A549 (cell line): Measurements from ENCODE around the gene ITSN1. TPM values are rescaled to one million over a fixed set of nuclear protein-coding genes. Genes with fewer than 3 reads are reported as not detected.
"Not testable (repeated sequence)": the region's sequence is repeated elsewhere in the genome, so short reads cannot be mapped to it uniquely, and the experiment has no call there.

Source experiments
- ATAC-seq, 2 experiments: fragments of 200-7000 bp in 1 of 2; fragments of >200 bp in 1 of 2; cut with Nextera tagmentation in 1 of 2; cut with Tn5 transposase in 1 of 2; 3 replicates each; pipeline versions ENCODE4 v1.8.0 to v1.9.1; 2018 to 2020; ENCODE audit warnings: mild to moderate bottlenecking in 1 of 2, moderate library complexity in 1 of 2
- CTCF ChIA-PET: fragments of 300-600 bp; sonication (Branson Sonifier 250); formaldehyde crosslinking; extraction: SDS; loops from one replicate; lab custom pipeline; 2021; ENCODE audit warnings: antibody characterized with exemption, inconsistent platforms; lab: Yijun Ruan, JAX
- POLR2A ChIA-PET: fragments of 350-600 bp; formaldehyde crosslinking; extraction: SDS; loops from one replicate; lab custom pipeline; 2021; ENCODE audit warnings: antibody characterized with exemption, inconsistent platforms; lab: Yijun Ruan, JAX
- DNase-seq, 2 experiments: peaks; one replicate each; pipeline versions ENCODE4 v3.0.0 to v3.0.0-alpha.2; 2011 to 2016; ENCODE audit warnings: low read depth in 1 of 2, low spot score in 1 of 2
- FAIRE-seq: peaks from 2 replicates; lab custom pipeline; 2011; peaks lifted over from hg19 to GRCh38; lab: Jason Lieb, UNC
- H3K27ac ChIP-seq, 2 experiments: fragments of >200 bp; sonication (Bioruptor Twin); formaldehyde crosslinking; 3 replicates each; pipeline ENCODE4 v1.5.1; 2016 to 2017
- H3K4me1 ChIP-seq: fragments of >200 bp; sonication (Bioruptor Twin); formaldehyde crosslinking; 3 replicates; pipeline ENCODE4 v1.6.1; 2016
- H3K4me2 ChIP-seq: fragments of >200 bp; sonication (Bioruptor Twin); formaldehyde crosslinking; 3 replicates; pipeline ENCODE4 v1.6.1; 2016
- H3K4me3 ChIP-seq: fragments of >200 bp; sonication (Bioruptor Twin); formaldehyde crosslinking; 3 replicates; pipeline ENCODE4 v1.5.1; 2016
- H3K9me3 ChIP-seq: fragments of >200 bp; sonication (Bioruptor Twin); formaldehyde crosslinking; 3 replicates; pipeline ENCODE4 v1.6.1; 2016
- BHLHE40 ChIP-seq: IDR thresholded peaks from 2 replicates; pipeline ENCODE4 v1.6.1; 2012; ENCODE audit warnings: low read depth, low read length, inconsistent platforms
- CHD2 ChIP-seq: fragments of 150-350 bp; IDR thresholded peaks from 2 replicates; pipeline ENCODE4 v1.6.1; 2014; ENCODE audit warnings: low read length; ENCODE audit not compliant: partially characterized antibody
- CTCF ChIP-seq: fragments of >200 bp; sonication (Bioruptor Twin); formaldehyde crosslinking; IDR thresholded peaks from 3 replicates; pipeline ENCODE4 v1.5.1; 2016
- FOXS1 ChIP-seq: fragments of 250-450 bp; sonication (Bioruptor Pico); IDR thresholded peaks from 2 replicates; pipeline ENCODE4 v1.5.0; 2020; ENCODE audit warnings: mild to moderate bottlenecking, moderate library complexity
- GATA3 ChIP-seq: IDR thresholded peaks from 2 replicates; pipeline ENCODE4 v1.6.1; 2012; ENCODE audit warnings: borderline replicate concordance
- HES2 ChIP-seq: fragments of >200 bp; sonication (Bioruptor Twin); formaldehyde crosslinking; IDR thresholded peaks from 2 replicates; pipeline ENCODE4 v1.6.1; 2016
- KDM5A ChIP-seq: fragments of 200-600 bp; sonication (generic); IDR thresholded peaks from 2 replicates; pipeline ENCODE4 v1.6.1; 2016; ENCODE audit warnings: antibody characterized with exemption, mild to moderate bottlenecking
- MAFK ChIP-seq: fragments of 450-650 bp; IDR thresholded peaks from 2 replicates; pipeline ENCODE4 v1.6.1; 2014; ENCODE audit not compliant: partially characterized antibody
- NR3C1 ChIP-seq: fragments of >200 bp; sonication (Bioruptor Twin); formaldehyde crosslinking; IDR thresholded peaks from 3 replicates; pipeline ENCODE4 v1.6.1; 2017
- PBX3 ChIP-seq: IDR thresholded peaks from 2 replicates; pipeline ENCODE4 v1.6.1; 2012
- POLR2AphosphoS2 ChIP-seq: conservative IDR thresholded peaks from 2 replicates; pipeline ENCODE4 v1.6.1; 2012; ENCODE audit warnings: low read length, improper control_type of control experiment, inconsistent platforms
- SREBF2 ChIP-seq: fragments of 450-650 bp; IDR thresholded peaks from 2 replicates; pipeline ENCODE4 v1.6.1; 2014; ENCODE audit warnings: mild to moderate bottlenecking, moderate library complexity
- TFCP2L1 ChIP-seq: fragments of 250-450 bp; sonication (Bioruptor Pico); IDR thresholded peaks from 2 replicates; pipeline ENCODE4 v1.5.0; 2021; ENCODE audit warnings: mild to moderate bottlenecking
- USF2 ChIP-seq: fragments of 450-650 bp; IDR thresholded peaks from 2 replicates; pipeline ENCODE4 v1.6.1; 2014; ENCODE audit warnings: antibody characterized with exemption
- ZC3H11A ChIP-seq: fragments of 450-650 bp; IDR thresholded peaks from 2 replicates; pipeline ENCODE4 v1.6.1; 2014; ENCODE audit warnings: antibody characterized with exemption, mild to moderate bottlenecking
- ZSCAN20 ChIP-seq: fragments of 250-450 bp; sonication (Bioruptor Pico); IDR thresholded peaks from 2 replicates; pipeline ENCODE4 v1.8.0; 2022; ENCODE audit warnings: mild to moderate bottlenecking, moderate library complexity
- WGBS: methylation state at CpG from one replicate; pipeline ENCODE4 v1.1.6; 2017; ENCODE audit errors: missing lambda C conversion rate; 5-methylcytosine and 5-hydroxymethylcytosine counted together
- polyA plus RNA-seq, 4 experiments: library from polyadenylated mRNA; depleted of rRNA in 3 of 4; stranded (reverse); fragments of >200 nt; fragmentation: RNase III in 1 of 4; extraction: RNeasy Plus Mini Kit Qiagen cat#74134 plus additional on column Dnase treatment in 1 of 4; gene quantifications; 2 replicates in 3 of 4; 3 replicates in 1 of 4; pipeline ENCODE4 v1.2.3, GENCODE V29; 2011 to 2017
- TF ChIP-seq, protein P1 (sequence below): IDR thresholded peaks from 2 replicates; pipeline ENCODE4 v1.6.1; 2012
- TF ChIP-seq, protein P2 (sequence below): fragments of >200 bp; sonication (Bioruptor Twin); formaldehyde crosslinking; IDR thresholded peaks from 3 replicates; pipeline ENCODE4 v1.6.1; 2016

ITSN1 gene
- polyA plus RNA-seq, 2 of the 4 experiments (the other 2 are of a cell fraction): 15.2 to 23.7 TPM

DNA sequence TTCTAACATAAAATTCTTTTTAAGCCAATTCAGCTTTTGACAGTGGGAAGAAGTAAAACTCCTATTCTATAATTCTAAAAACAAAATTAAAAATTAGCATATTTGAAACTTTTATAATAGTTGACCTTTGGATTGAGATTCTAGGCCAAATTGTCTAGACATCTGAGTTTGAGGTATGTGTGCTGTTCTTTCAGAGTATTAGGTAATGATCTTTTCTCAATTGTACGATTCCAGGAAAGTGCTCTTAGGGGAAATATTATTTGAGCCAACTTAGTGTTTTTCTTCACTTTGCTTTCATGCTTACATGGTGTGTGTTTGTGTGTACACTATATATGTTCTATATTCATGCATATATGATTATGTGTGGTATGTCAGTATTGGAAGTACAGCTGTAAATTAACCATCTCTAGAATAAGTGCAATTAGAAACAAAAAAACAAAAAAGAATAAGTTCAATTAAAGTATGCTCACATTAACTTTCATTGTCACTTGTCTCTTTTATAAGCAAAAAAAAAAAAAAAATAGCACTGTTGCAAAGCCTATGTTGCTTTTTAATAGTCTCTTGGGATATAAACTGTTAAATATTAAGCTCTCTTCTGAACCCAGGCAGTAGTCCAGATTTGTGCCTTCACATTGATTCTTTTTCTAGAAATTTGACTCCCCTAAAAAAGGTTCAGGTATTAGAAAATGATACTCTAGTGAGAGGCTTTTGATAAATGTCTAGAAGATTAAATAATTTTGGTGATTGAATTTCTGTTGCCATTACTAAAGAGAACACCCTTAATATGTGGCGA, 141.1 kb downstream of the ITSN1 start:
- no peak overlapping the region; the same call in 2 of the 3 replicates for H3K4me2 ChIP-seq
- TF ChIP-seq, protein P1, sequence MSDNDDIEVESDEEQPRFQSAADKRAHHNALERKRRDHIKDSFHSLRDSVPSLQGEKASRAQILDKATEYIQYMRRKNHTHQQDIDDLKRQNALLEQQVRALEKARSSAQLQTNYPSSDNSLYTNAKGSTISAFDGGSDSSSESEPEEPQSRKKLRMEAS: no peak
- TF ChIP-seq ZC3H11A: no peak
- no peak for TF ChIP-seq TFCP2L1 (CRISPR knock-in tag)
- TF ChIP-seq SREBF2: no peak
- TF ChIP-seq KDM5A: no peak
- TF ChIP-seq, protein P2, sequence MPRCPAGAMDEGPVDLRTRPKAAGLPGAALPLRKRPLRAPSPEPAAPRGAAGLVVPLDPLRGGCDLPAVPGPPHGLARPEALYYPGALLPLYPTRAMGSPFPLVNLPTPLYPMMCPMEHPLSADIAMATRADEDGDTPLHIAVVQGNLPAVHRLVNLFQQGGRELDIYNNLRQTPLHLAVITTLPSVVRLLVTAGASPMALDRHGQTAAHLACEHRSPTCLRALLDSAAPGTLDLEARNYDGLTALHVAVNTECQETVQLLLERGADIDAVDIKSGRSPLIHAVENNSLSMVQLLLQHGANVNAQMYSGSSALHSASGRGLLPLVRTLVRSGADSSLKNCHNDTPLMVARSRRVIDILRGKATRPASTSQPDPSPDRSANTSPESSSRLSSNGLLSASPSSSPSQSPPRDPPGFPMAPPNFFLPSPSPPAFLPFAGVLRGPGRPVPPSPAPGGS: no peak
- no peak for TF ChIP-seq CHD2
- TF ChIP-seq POLR2AphosphoS2: no peak
- no peak for TF ChIP-seq ZSCAN20 (CRISPR knock-in tag)
- TF ChIP-seq USF2: no peak
- TF ChIP-seq MAFK: no peak
- no peak for TF ChIP-seq HES2
- ATAC-seq (no peak), FAIRE-seq (no peak), DNase-seq (no peak)
- CTCF ChIA-PET: no interaction called here
- POLR2A ChIA-PET: no interaction called here
- no peak overlapping the region for H3K27ac ChIP-seq
- no peaks in the 10 kb centered on the region for H3K9me3 ChIP-seq
- WGBS: 93% methylated on average over 2 of the region's 2 CpGs
- H3K4me3 ChIP-seq: no peak overlapping the region
- peaks cover 9% of the 10 kb centered on the region; the same call in 1 of the 3 replicates for H3K4me1 ChIP-seq

- peaks cover 9% of the 10 kb centered on the region; the same call in 1 of the 3 replicates for H3K4me1 ChIP-seq
- no peak for DNase-seq
- no peak for FAIRE-seq
- H3K4me3 ChIP-seq: no peak overlapping the region
- H3K9me3 ChIP-seq: no peaks in the 10 kb centered on the region
- ChIA-PET CTCF (no interaction called here), POLR2A (no interaction called here)
- no peak overlapping the region for H3K4me2 ChIP-seq
- TF ChIP-seq CHD2 (no peak), FOXS1 (no peak), PBX3 (no peak), NR3C1 (no peak), MAFK (no peak), BHLHE40 (no peak), HES2 (no peak), GATA3 (no peak), CTCF (no peak)
- H3K27ac ChIP-seq: no peak overlapping the region
- WGBS: 88% methylated on average over 2 of the region's 2 CpGs
- ATAC-seq: no peak
Observed at GRCh38 chr21:33787431-33787830, 145.1 kb downstream of the ITSN1 start.

- H3K4me1 ChIP-seq, POLR2A ChIA-PET, H3K9me3 ChIP-seq, CTCF ChIA-PET, ATAC-seq, H3K4me3 ChIP-seq, DNase-seq, H3K27ac ChIP-seq, FAIRE-seq, H3K4me2 ChIP-seq: not testable (repeated sequence)
- 95% methylated on average over 5 of the region's 5 CpGs for WGBS
Observed at GRCh38 chr21:33788438-33788837, 146.1 kb downstream of the ITSN1 start.
